H1 (cell line): ENCODE measurements around the gene RPL32. TPM values are rescaled to one million over a fixed set of nuclear protein-coding genes. Genes with fewer than 3 reads are reported as not detected.

ENCODE experiments used
- CHD7 ChIP-seq: fragments of 300-600 bp; sonication (generic); IDR thresholded peaks from 2 replicates; pipeline ENCODE4 v1.7.1; 2012; ENCODE audit warnings: low read length, moderate library complexity, mild to moderate bottlenecking, inconsistent platforms; ENCODE audit not compliant: insufficient replicate concordance
- polyA plus RNA-seq, 7 experiments: library from polyadenylated mRNA; depleted of rRNA in 3 of 7; stranded (reverse) in 5 of 7; unstranded in 2 of 7; fragments of >200 nt in 5 of 7; fragments of 200-250 nt in 2 of 7; gene quantifications; 1 replicate in 5 of 7; 2 replicates in 1 of 7; 4 replicates in 1 of 7; pipeline versions ENCODE4 v1.2.1 to v1.2.3, GENCODE V29; 2011 to 2013; ENCODE audit warnings: missing spikeins in 2 of 7, mixed read lengths in 2 of 7
- total RNA-seq: library from RNA; stranded (reverse); fragmentation: NEBNext Ultra II Directional; extraction: Animal tissue kit (Norgen Biotek cat#: 25700); gene quantifications from 2 replicates; pipeline ENCODE4 v1.2.1, GENCODE V29; 2021

Gene RPL32
- total and polyA plus RNA-seq, 2 of the 8 experiments (the other 6 are each of a cell fraction or from before 2014, with no cell fraction given) = 1,443 to 2,043 TPM

GRCh38 chr3:12865271-12865670 is 23.9 kb upstream of the RPL32 start (continued):
- no peak for TF ChIP-seq CHD7
